Stomach smooth muscle (tissue), 2 donors: ENCODE measurements around the gene PNPO.
"Not testable (repeated sequence)": the region's sequence is repeated elsewhere in the genome, so short reads cannot be mapped to it uniquely, and the experiment has no call there.

ENCODE experiments used
- H3K27ac ChIP-seq: one replicate; pipeline ENCODE4 v1.7.0; 2013; ENCODE audit warnings: mild to moderate bottlenecking, low read length, inconsistent platforms
- H3K27me3 ChIP-seq, 2 donors: one replicate each; pipeline ENCODE4 v1.7.0; 2013; ENCODE audit warnings: low read length in 2 of 2; ENCODE audit not compliant: insufficient read depth in 2 of 2, control insufficient read depth in 1 of 2
- H3K36me3 ChIP-seq, 2 donors: one replicate each; pipeline ENCODE4 v1.7.0; 2013; ENCODE audit warnings: low read length in 2 of 2; ENCODE audit not compliant: control insufficient read depth in 2 of 2, insufficient read depth in 2 of 2
- H3K4me1 ChIP-seq: one replicate; pipeline ENCODE4 v1.7.0; 2013; ENCODE audit warnings: low read length; ENCODE audit not compliant: control insufficient read depth, insufficient read depth
- H3K4me3 ChIP-seq, 2 donors: one replicate each; pipeline ENCODE4 v1.7.0; 2013; ENCODE audit warnings: low read length in 2 of 2
- H3K9ac ChIP-seq, 2 donors: one replicate each; pipeline ENCODE4 v1.7.0; 2013; ENCODE audit warnings: low read length in 2 of 2, mild to moderate bottlenecking in 1 of 2
- H3K9me3 ChIP-seq, 2 donors: one replicate each; pipeline ENCODE4 v1.7.0; 2013; ENCODE audit warnings: low read length in 2 of 2; ENCODE audit not compliant: control insufficient read depth in 2 of 2
- donor health status: healthy.
- donor health status: Pancreatic carcinoma.

Gene PNPO

GRCh38 chr17:47918991-47919390 lies 22.4 kb upstream of the PNPO start:
- H3K4me1 ChIP-seq: peaks cover 13% of the 10 kb centered on the region
- H3K27ac ChIP-seq: no peak overlapping the region
- H3K27me3 ChIP-seq: no peaks in the 10 kb centered on the region
- H3K9me3 ChIP-seq: no peaks in the 10 kb centered on the region
- H3K4me3 ChIP-seq: no peak overlapping the region
- H3K36me3 ChIP-seq: peaks cover 3 to 14% of the 10 kb centered on the region in 2 donors
- no peak overlapping the region for H3K9ac ChIP-seq

GRCh38 chr17:47919889-47920288 lies 21.5 kb upstream of the PNPO start:
- not testable (repeated sequence) for H3K9me3 ChIP-seq, H3K9ac ChIP-seq, H3K27ac ChIP-seq, H3K4me3 ChIP-seq, H3K27me3 ChIP-seq
- Histone ChIP-seq H3K36me3 (peaks cover 4 to 23% of the 10 kb centered on the region in 2 donors), H3K4me1 (peaks cover 13% of the 10 kb centered on the region)

DNA sequence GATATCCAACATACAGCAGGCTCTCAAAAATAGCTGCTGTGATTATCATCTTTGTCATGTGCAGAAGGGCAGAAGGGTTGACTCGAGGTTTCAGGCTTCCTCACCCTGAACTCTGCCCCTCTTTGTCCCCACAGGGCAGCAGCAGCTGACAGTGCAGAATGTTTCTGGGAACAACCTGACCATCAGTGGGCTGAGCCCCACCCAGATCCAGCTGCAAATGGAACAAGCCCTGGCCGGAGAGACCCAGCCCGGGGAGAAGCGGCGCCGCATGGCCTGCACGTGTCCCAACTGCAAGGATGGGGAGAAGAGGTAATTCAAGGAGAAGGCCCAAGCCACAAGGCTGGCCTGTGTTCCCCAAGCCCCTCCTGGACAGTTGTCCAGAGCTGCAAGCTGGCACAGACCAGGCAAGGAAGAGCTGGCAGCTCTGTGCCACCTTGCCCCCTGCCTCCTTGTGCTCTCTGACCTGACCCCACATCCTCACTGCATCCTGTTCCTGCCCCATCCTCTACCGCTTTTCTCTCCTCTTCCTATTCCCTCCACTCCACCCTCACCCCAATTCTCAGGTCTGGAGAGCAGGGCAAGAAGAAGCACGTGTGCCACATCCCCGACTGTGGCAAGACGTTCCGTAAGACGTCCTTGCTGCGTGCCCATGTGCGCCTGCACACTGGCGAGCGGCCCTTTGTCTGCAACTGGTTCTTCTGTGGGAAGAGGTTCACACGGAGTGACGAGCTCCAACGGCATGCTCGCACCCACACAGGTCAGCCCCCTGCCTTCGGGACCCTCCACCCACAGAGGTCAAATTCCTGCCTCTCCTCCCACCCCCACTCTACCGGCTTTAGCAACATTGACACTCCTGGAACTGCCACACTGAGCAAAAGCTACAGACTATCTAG lies 16.3 kb upstream of the PNPO start:
- Histone ChIP-seq H3K9me3 (no peaks in the 10 kb centered on the region), H3K27ac (no peak overlapping the region), H3K4me1 (peaks cover 4% of the 10 kb centered on the region), H3K9ac (no peak overlapping the region), H3K27me3 (no peaks in the 10 kb centered on the region), H3K4me3 (no peak overlapping the region), H3K36me3 (peaks cover 14 to 41% of the 10 kb centered on the region in 2 donors)

GRCh38 chr17:47925678-47925988 lies 15.7 kb upstream of the PNPO start:
- H3K4me1 ChIP-seq: peaks cover 6% of the 10 kb centered on the region
- H3K27me3 ChIP-seq: no peaks in the 10 kb centered on the region
- H3K9me3 ChIP-seq: no peaks in the 10 kb centered on the region
- H3K4me3 ChIP-seq: no peak overlapping the region
- no peak overlapping the region for H3K27ac ChIP-seq
- no peak overlapping the region for H3K9ac ChIP-seq
- H3K36me3 ChIP-seq: peaks cover 15 to 42% of the 10 kb centered on the region in 2 donors

GRCh38 chr17:47927821-47928400 lies 13.5 kb upstream of the PNPO start:
- Histone ChIP-seq H3K9me3 (no peaks in the 10 kb centered on the region), H3K4me1 (peaks cover 6% of the 10 kb centered on the region), H3K4me3 (no peak overlapping the region), H3K27me3 (no peaks in the 10 kb centered on the region), H3K27ac (no peak overlapping the region), H3K36me3 (peaks cover 15 to 37% of the 10 kb centered on the region in 2 donors), H3K9ac (no peak overlapping the region)

DNA sequence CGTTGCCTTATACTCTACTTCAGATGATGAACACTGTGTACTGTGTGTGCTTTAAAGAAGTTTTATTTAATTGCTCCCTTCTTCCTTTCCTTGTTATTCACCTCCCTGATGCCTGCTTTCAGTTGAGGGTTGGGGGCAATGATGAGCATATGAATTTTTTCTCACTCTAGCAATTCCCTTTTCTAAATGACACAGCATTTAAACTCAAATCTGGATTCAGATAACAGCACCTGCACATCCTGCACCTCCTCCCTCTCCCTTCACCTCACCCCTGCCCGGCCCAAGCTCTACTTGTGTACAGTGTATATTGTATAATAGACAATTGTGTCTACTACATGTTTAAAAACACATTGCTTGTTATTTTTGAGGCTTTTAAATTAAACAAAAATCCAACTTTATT lies 13.0 kb upstream of the PNPO start:
- Histone ChIP-seq H3K4me1 (peaks cover 6% of the 10 kb centered on the region), H3K27ac (no peak overlapping the region), H3K9ac (no peak overlapping the region), H3K9me3 (no peaks in the 10 kb centered on the region), H3K36me3 (peaks cover 12 to 32% of the 10 kb centered on the region in 2 donors), H3K4me3 (no peak overlapping the region), H3K27me3 (no peaks in the 10 kb centered on the region)

- H3K9me3 ChIP-seq: no peaks in the 10 kb centered on the region
- peak overlapping the region; percentile 31 for H3K27ac ChIP-seq
- H3K4me3 ChIP-seq: no peak overlapping the region
- peaks cover 6% of the 10 kb centered on the region for H3K4me1 ChIP-seq
- H3K36me3 ChIP-seq: peaks cover 12 to 25% of the 10 kb centered on the region in 2 donors
- H3K9ac ChIP-seq: no peak overlapping the region
- no peaks in the 10 kb centered on the region for H3K27me3 ChIP-seq
These were observed 12.0 kb upstream of the PNPO start for GRCh38 chr17:47929218-47930000.

- Histone ChIP-seq H3K27ac (no peak overlapping the region), H3K36me3 (peaks cover 3 to 9% of the 10 kb centered on the region in 2 donors), H3K9me3 (no peaks in the 10 kb centered on the region), H3K9ac (no peak overlapping the region), H3K27me3 (no peaks in the 10 kb centered on the region), H3K4me3 (no peak overlapping the region), H3K4me1 (peaks cover 6% of the 10 kb centered on the region)
These were observed 9.5 kb upstream of the PNPO start for GRCh38 chr17:47931848-47932247.

GRCh38 chr17:47934856-47935255 lies 6.5 kb upstream of the PNPO start:
- no peak overlapping the region for H3K4me3 ChIP-seq
- H3K9me3 ChIP-seq: no peaks in the 10 kb centered on the region
- H3K36me3 ChIP-seq: peaks cover 2 to 3% of the 10 kb centered on the region in 2 donors
- no peak overlapping the region for H3K27ac ChIP-seq
- H3K4me1 ChIP-seq: peaks cover 2% of the 10 kb centered on the region
- H3K27me3 ChIP-seq: no peaks in the 10 kb centered on the region
- H3K9ac ChIP-seq: no peak overlapping the region

DNA sequence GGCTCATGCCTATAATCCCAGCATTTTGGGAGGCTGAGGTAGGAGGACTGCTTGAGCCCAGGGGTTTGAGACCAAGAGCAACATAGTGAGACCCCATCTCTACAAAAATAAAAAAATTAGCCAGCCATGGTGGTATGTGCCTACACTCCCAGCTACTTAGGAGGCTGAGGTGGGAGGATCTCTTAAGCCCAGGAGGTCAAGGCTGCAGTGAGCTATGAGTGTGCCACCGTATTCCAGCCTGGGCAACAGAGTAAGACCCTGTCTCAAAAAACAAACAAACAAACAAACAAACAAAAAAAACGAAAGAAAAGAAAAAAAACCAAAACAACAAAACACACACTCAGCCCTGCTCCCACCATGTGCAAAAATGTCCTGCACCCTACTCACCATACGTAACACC lies 5.9 kb upstream of the PNPO start:
- not testable (repeated sequence) for H3K4me1 ChIP-seq, H3K36me3 ChIP-seq, H3K27me3 ChIP-seq, H3K9me3 ChIP-seq, H3K9ac ChIP-seq, H3K27ac ChIP-seq, H3K4me3 ChIP-seq
